Neural cell (in vitro differentiated cells): ENCODE data around the gene TMEM245.

ENCODE experiments used
- EP300 ChIP-seq: fragments of 450-650 bp; conservative IDR thresholded peaks from 2 replicates; pipeline ENCODE4 v1.6.1; 2014; ENCODE audit warnings: antibody characterized with exemption, mild to moderate bottlenecking, moderate library complexity; ENCODE audit not compliant: poor library complexity, severe bottlenecking
- EZH2 ChIP-seq: fragments of 200-600, 300-800 bp; shearing (Covaris generic), sonication (generic); IDR thresholded peaks from 2 replicates; pipeline ENCODE4 v1.6.1; 2014; ENCODE audit warnings: antibody characterized with exemption, low read length, borderline replicate concordance, mild to moderate bottlenecking; ENCODE audit not compliant: insufficient read depth, poor library complexity, severe bottlenecking
- POLR2AphosphoS5 ChIP-seq: IDR thresholded peaks from 2 replicates; pipeline ENCODE4 v1.6.1; 2012
- RAD21 ChIP-seq: fragments of 450-650 bp; conservative IDR thresholded peaks from 2 replicates; pipeline ENCODE4 v1.6.1; 2014; ENCODE audit warnings: antibody characterized with exemption, mild to moderate bottlenecking, moderate library complexity
- SMC3 ChIP-seq: fragments of 450-650 bp; conservative IDR thresholded peaks from 2 replicates; pipeline ENCODE4 v1.6.1; 2014; ENCODE audit warnings: antibody characterized with exemption, mild to moderate bottlenecking, moderate library complexity; ENCODE audit not compliant: poor library complexity
- TF ChIP-seq, protein P1 (sequence below): fragments of 450-650 bp; IDR thresholded peaks from 2 replicates; pipeline ENCODE4 v1.5.1; 2014; ENCODE audit warnings: antibody characterized with exemption, mild to moderate bottlenecking, moderate library complexity; ENCODE audit not compliant: poor library complexity, severe bottlenecking
- TF ChIP-seq, protein P2 (sequence below): IDR thresholded peaks from 2 replicates; pipeline ENCODE4 v1.6.1; 2012; ENCODE audit warnings: borderline replicate concordance

DNA sequence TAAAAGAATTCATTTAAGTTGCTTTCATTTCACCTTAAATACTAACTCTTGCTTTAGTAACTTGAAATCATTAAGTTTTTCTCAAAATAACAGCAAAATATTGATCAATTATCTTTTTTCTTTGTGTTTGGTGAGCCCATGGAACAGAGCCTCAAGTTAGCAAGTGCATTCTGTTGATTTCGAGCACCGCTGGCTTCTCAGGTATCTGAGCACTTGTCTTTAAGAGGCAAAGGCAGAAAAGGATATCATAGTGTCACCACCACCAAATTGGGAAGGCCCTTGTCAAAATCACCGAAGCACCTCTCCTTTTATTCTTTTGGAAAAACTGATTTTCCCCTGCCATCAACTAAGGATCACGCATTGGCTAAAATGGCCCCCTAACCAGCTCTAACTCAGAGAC, 89.3 kb downstream of the TMEM245 start:
- TF ChIP-seq, protein P1, sequence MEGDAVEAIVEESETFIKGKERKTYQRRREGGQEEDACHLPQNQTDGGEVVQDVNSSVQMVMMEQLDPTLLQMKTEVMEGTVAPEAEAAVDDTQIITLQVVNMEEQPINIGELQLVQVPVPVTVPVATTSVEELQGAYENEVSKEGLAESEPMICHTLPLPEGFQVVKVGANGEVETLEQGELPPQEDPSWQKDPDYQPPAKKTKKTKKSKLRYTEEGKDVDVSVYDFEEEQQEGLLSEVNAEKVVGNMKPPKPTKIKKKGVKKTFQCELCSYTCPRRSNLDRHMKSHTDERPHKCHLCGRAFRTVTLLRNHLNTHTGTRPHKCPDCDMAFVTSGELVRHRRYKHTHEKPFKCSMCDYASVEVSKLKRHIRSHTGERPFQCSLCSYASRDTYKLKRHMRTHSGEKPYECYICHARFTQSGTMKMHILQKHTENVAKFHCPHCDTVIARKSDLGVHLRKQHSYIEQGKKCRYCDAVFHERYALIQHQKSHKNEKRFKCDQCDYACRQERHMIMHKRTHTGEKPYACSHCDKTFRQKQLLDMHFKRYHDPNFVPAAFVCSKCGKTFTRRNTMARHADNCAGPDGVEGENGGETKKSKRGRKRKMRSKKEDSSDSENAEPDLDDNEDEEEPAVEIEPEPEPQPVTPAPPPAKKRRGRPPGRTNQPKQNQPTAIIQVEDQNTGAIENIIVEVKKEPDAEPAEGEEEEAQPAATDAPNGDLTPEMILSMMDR = no peak
- TF ChIP-seq RAD21 (no peak), POLR2AphosphoS5 (no peak), EZH2 (no peak), EP300 (no peak), SMC3 (no peak)
- TF ChIP-seq, protein P2, sequence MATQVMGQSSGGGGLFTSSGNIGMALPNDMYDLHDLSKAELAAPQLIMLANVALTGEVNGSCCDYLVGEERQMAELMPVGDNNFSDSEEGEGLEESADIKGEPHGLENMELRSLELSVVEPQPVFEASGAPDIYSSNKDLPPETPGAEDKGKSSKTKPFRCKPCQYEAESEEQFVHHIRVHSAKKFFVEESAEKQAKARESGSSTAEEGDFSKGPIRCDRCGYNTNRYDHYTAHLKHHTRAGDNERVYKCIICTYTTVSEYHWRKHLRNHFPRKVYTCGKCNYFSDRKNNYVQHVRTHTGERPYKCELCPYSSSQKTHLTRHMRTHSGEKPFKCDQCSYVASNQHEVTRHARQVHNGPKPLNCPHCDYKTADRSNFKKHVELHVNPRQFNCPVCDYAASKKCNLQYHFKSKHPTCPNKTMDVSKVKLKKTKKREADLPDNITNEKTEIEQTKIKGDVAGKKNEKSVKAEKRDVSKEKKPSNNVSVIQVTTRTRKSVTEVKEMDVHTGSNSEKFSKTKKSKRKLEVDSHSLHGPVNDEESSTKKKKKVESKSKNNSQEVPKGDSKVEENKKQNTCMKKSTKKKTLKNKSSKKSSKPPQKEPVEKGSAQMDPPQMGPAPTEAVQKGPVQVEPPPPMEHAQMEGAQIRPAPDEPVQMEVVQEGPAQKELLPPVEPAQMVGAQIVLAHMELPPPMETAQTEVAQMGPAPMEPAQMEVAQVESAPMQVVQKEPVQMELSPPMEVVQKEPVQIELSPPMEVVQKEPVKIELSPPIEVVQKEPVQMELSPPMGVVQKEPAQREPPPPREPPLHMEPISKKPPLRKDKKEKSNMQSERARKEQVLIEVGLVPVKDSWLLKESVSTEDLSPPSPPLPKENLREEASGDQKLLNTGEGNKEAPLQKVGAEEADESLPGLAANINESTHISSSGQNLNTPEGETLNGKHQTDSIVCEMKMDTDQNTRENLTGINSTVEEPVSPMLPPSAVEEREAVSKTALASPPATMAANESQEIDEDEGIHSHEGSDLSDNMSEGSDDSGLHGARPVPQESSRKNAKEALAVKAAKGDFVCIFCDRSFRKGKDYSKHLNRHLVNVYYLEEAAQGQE = no peak
